Choroid plexus epithelial cell (primary cell): ENCODE data around the gene LCN1.

Source experiments
- DNase-seq: peaks from one replicate; pipeline ENCODE4 v3.0.0-alpha.2; 2010; ENCODE audit warnings: low read depth
- H3K4me3 ChIP-seq: 2 replicates; pipeline ENCODE4 v1.5.1; 2011; ENCODE audit warnings: low read depth, mild to moderate bottlenecking, control low read depth, low read length, moderate library complexity
- TF ChIP-seq, protein P1 (sequence below): conservative IDR thresholded peaks from 2 replicates; pipeline ENCODE4 v1.5.1; 2011; ENCODE audit warnings: low read depth, mild to moderate bottlenecking, control low read depth, inconsistent platforms, low read length, moderate library complexity

LCN1 gene

GRCh38 chr9:135574331-135574730 is 53.1 kb downstream of the LCN1 start:
- no peak overlapping the region for H3K4me3 ChIP-seq
- DNase-seq: no peak
- TF ChIP-seq, protein P1, sequence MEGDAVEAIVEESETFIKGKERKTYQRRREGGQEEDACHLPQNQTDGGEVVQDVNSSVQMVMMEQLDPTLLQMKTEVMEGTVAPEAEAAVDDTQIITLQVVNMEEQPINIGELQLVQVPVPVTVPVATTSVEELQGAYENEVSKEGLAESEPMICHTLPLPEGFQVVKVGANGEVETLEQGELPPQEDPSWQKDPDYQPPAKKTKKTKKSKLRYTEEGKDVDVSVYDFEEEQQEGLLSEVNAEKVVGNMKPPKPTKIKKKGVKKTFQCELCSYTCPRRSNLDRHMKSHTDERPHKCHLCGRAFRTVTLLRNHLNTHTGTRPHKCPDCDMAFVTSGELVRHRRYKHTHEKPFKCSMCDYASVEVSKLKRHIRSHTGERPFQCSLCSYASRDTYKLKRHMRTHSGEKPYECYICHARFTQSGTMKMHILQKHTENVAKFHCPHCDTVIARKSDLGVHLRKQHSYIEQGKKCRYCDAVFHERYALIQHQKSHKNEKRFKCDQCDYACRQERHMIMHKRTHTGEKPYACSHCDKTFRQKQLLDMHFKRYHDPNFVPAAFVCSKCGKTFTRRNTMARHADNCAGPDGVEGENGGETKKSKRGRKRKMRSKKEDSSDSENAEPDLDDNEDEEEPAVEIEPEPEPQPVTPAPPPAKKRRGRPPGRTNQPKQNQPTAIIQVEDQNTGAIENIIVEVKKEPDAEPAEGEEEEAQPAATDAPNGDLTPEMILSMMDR: no peak

DNA sequence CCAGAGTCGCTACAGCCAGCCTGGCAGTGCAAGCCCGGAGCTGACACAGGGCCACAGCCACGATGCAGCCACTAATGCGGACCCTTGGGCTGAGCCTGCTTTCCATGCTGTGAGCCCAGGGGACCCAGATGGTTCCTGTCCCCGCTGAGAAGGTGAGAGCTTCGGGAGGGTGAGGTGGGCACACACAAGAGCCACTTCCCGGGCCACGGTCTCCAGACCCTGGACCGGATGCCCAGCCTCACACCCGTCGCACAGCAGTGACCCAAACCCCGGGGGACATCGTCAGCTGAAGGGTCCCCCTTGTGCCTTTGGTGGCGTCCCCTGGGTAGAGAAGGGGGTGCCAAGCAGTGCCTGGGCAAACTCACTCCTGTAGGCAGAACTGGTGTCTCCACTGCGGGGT is 53.7 kb downstream of the LCN1 start:
- no peak for DNase-seq
- TF ChIP-seq, protein P1: no peak
- H3K4me3 ChIP-seq: no peak overlapping the region
